Heart left ventricle (tissue), 16 donors: Measurements from ENCODE around the gene MCM10. TPM values are rescaled to one million over a fixed set of nuclear protein-coding genes. Genes with fewer than 3 reads are reported as not detected.

ENCODE experiments used
- ATAC-seq, 4 donors: fragments of 200-7000 bp; cut with Tn5 transposase; one replicate each; pipeline ENCODE4 v1.9.1; 2020 to 2022; ENCODE audit warnings: moderate library complexity in 4 of 4, mild to moderate bottlenecking in 3 of 4, moderate number of reproducible peaks in 1 of 4
- DNase-seq, 5 donors: peaks; one replicate each; pipeline ENCODE4 v3.0.0-alpha.2; 2020
- H3K27ac ChIP-seq, 12 donors: fragments of 200-600 bp; sonication (generic) in 4 of 12; one replicate each; pipeline versions ENCODE4 v1.5.0 to v1.8.0; 2016 to 2022; ENCODE audit warnings: mild to moderate bottlenecking in 2 of 12
- H3K27me3 ChIP-seq, 9 donors: fragments of 200-600 bp; sonication (generic) in 2 of 9; one replicate each; pipeline versions ENCODE4 v1.5.1 to v1.8.0; 2016 to 2022; ENCODE audit warnings: mild to moderate bottlenecking in 3 of 9
- H3K36me3 ChIP-seq, 9 donors: fragments of 200-600 bp; sonication (generic) in 2 of 9; one replicate each; pipeline versions ENCODE4 v1.5.0 to v1.8.0; 2018 to 2022; ENCODE audit warnings: mild to moderate bottlenecking in 2 of 9
- H3K4me1 ChIP-seq, 12 donors: fragments of 200-600 bp; sonication (generic) in 4 of 12; one replicate each; pipeline versions ENCODE4 v1.5.0 to v1.8.0; 2016 to 2022; ENCODE audit warnings: mild to moderate bottlenecking in 3 of 12
- H3K4me3 ChIP-seq, 12 donors: fragments of 200-600 bp; sonication (generic) in 4 of 12; one replicate each; pipeline versions ENCODE4 v1.5.0 to v1.8.0; 2017 to 2022; ENCODE audit warnings: mild to moderate bottlenecking in 9 of 12, moderate library complexity in 4 of 12
- H3K9me3 ChIP-seq, 12 donors: fragments of 200-600 bp; sonication (generic) in 4 of 12; one replicate each; pipeline versions ENCODE4 v1.5.0 to v1.8.0; 2016 to 2022; ENCODE audit warnings: mild to moderate bottlenecking in 1 of 12
- POLR2A ChIP-seq, 2 donors: fragments of 450-650 bp; IDR thresholded peaks; one replicate each; pipeline ENCODE4 v1.6.1; 2017; ENCODE audit warnings: antibody characterized with exemption in 2 of 2, mild to moderate bottlenecking in 2 of 2, moderate library complexity in 2 of 2
- WGBS, 4 donors: extraction: QIAGEN DNeasy Blood & Tissue Kit in 2 of 4; methylation state at CpG; one replicate each; pipeline versions ENCODE4 v1.1.5 to v1.1.7; 2013 to 2018; 5-methylcytosine and 5-hydroxymethylcytosine counted together
- intact Hi-C, 10 donors: fragments of 100-400 bp; cut with DNase I; formaldehyde crosslinking; loops; one replicate each; pipeline versions ENCODE4 v1.11.1 to v1.14.2; 2022
- polyA plus RNA-seq, 2 donors: library from polyadenylated mRNA; stranded (reverse); fragments of 200-250 nt; gene quantifications; one replicate each; pipeline ENCODE4 v1.2.3, GENCODE V29; 2013
- total RNA-seq, 9 donors: library from RNA; depleted of rRNA in 2 of 9; stranded (reverse); fragments of >200 nt in 2 of 9; fragmentation: NEBNext Ultra II Directional in 3 of 9; extraction: Animal tissue kit (Norgen Biotek cat#: 25700) in 3 of 9; gene quantifications; one replicate each; pipeline versions ENCODE4 v1.1.0 to v1.2.4, GENCODE V29; 2016 to 2023
- TF ChIP-seq, protein P1 (sequence below), 12 donors: fragments of 200-600 bp; sonication (generic) in 4 of 12; IDR thresholded peaks; one replicate each; pipeline versions ENCODE4 v1.5.0 to v1.8.0; 2018 to 2022; ENCODE audit warnings: antibody characterized with exemption in 12 of 12, mild to moderate bottlenecking in 5 of 12
- donor health status: ischemic (EF 13 %, LVEDD 7.1; RV severe dilation, severe dysfunction).
- donor health status: healthy with polysubstance abuse.
- donor health status: DM: no; HTN: yes; CAD: no.
- donor health status: DM: no; HTN: no; CAD: no.
- donor health status: ischemic (EF 25% LVEDD 6.9; RV normal size, moderate dysfunction).
- donor health status: ischemic (EF 25% LVEDD 5.7; RV mildly dilated, moderate dysfunction).
- donor health status: healthy.
- donor health status: DM: yes; HTN: yes; CAD: no.
- donor health status: ischemic (EF 35%, LVEDD 5.7; RV mildly dilated, moderate dysfunction).
- donor health status: nonischemic (EF 11% LVEDD 7.7; RV severe dilation, severe dysfunction).
- donor health status: DM: yes; HTN: yes; CAD: no.
- donor health status: PGD.
- donor health status: ischemic (EF 29% LVEDD 5.4; RV normal size, mild dysfunction).
- donor health status: nonischemic (EF 23%, LVEDD 6.1; RV moderate dilation, normal function).

Gene MCM10
- total and polyA plus RNA-seq, 11 donors: 0.11 to 4.2 (median 0.24) TPM; not detected in 3

GRCh38 chr10:13140627-13141190 is 20.6 kb upstream of the MCM10 start:
- Histone ChIP-seq H3K27me3 (no peaks in the 10 kb centered on the region), H3K4me1 (no peaks in the 10 kb centered on the region), H3K27ac (no peak overlapping the region), H3K36me3 (peaks cover 0 to 86% (median 68%) of the 10 kb centered on the region in 9 donors), H3K9me3 (peaks cover 0 to 13% (median 0%) of the 10 kb centered on the region in 12 donors), H3K4me3 (no peak overlapping the region)
- TF ChIP-seq POLR2A (IDR thresholded peaks at IDR 0.05): no peak
- TF ChIP-seq, protein P1, sequence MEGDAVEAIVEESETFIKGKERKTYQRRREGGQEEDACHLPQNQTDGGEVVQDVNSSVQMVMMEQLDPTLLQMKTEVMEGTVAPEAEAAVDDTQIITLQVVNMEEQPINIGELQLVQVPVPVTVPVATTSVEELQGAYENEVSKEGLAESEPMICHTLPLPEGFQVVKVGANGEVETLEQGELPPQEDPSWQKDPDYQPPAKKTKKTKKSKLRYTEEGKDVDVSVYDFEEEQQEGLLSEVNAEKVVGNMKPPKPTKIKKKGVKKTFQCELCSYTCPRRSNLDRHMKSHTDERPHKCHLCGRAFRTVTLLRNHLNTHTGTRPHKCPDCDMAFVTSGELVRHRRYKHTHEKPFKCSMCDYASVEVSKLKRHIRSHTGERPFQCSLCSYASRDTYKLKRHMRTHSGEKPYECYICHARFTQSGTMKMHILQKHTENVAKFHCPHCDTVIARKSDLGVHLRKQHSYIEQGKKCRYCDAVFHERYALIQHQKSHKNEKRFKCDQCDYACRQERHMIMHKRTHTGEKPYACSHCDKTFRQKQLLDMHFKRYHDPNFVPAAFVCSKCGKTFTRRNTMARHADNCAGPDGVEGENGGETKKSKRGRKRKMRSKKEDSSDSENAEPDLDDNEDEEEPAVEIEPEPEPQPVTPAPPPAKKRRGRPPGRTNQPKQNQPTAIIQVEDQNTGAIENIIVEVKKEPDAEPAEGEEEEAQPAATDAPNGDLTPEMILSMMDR (IDR thresholded peaks at IDR 0.05): no peak
- WGBS, 4 donors: 71 to 81% (median 75%) methylated on average over 4 of the region's 4 CpGs
- ATAC-seq (peak in 1 of 4 donors; percentile 53), DNase-seq (no peak)
- intact Hi-C loops: no loop called here

- Histone ChIP-seq H3K27ac (no peak overlapping the region), H3K27me3 (no peaks in the 10 kb centered on the region), H3K36me3 (peaks cover 0 to 56% (median 37%) of the 10 kb centered on the region in 9 donors), H3K4me3 (no peak overlapping the region), H3K4me1 (no peaks in the 10 kb centered on the region), H3K9me3 (peaks cover 0 to 25% (median 0%) of the 10 kb centered on the region in 12 donors)
- no peak for TF ChIP-seq POLR2A (IDR thresholded peaks at IDR 0.05)
- TF ChIP-seq, protein P1 (IDR thresholded peaks at IDR 0.05): no peak
- ATAC-seq: no peak
- no peak for DNase-seq
- intact Hi-C loops: no loop called here
- 81 to 100% (median 93%) methylated on average over 1 of the region's 1 CpG for WGBS, 4 donors
These were observed 17.6 kb upstream of the MCM10 start for GRCh38 chr10:13143766-13144165.

DNA sequence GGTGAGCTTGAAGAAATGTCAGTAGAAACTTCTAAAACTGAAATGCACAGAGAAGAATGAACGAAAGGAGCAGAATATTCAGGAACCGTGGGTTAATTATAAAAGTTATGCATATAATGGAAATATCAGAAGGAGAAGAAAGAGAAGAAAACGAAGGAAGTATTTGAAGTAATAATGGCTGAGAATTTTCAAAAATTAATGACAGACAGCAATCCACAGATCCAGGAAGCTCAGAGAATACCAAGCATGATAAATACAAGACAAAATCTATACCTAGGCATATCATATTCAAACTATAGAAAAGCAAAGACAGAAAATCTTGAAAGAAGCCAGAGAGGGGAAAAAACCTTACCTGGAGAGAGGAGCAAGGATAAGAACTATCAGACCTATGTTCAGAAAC is 16.5 kb upstream of the MCM10 start:
- intact Hi-C loops: no loop called here
- Histone ChIP-seq H3K9me3 (peaks cover 0 to 34% (median 0%) of the 10 kb centered on the region in 12 donors), H3K27ac (no peak overlapping the region), H3K27me3 (no peaks in the 10 kb centered on the region), H3K4me1 (no peaks in the 10 kb centered on the region), H3K36me3 (peaks cover 0 to 47% (median 29%) of the 10 kb centered on the region in 9 donors), H3K4me3 (no peak overlapping the region)
- 76 to 95% (median 87%) methylated on average over 3 of the region's 3 CpGs for WGBS, 4 donors
- DNase-seq: no peak
- ATAC-seq: no peak
- TF ChIP-seq, protein P1 (IDR thresholded peaks at IDR 0.05): no peak
- TF ChIP-seq POLR2A (IDR thresholded peaks at IDR 0.05): no peak

- Histone ChIP-seq H3K36me3 (peaks cover 0 to 31% (median 13%) of the 10 kb centered on the region in 9 donors), H3K27me3 (no peaks in the 10 kb centered on the region), H3K27ac (no peak overlapping the region), H3K4me1 (no peaks in the 10 kb centered on the region), H3K4me3 (no peak overlapping the region), H3K9me3 (peaks cover 0 to 38% (median 0%) of the 10 kb centered on the region in 12 donors)
- TF ChIP-seq, protein P1 (IDR thresholded peaks at IDR 0.05): no peak
- TF ChIP-seq POLR2A (IDR thresholded peaks at IDR 0.05): no peak
- DNase-seq (no peak), ATAC-seq (no peak)
- 86 to 95% (median 88%) methylated on average over 1 of the region's 1 CpG for WGBS, 4 donors
- intact Hi-C loops: no loop called here
These were observed 15.0 kb upstream of the MCM10 start for GRCh38 chr10:13146379-13146778.
